ENCODE measurements around the gene VCPKMT. TPM values are rescaled to one million over a fixed set of nuclear protein-coding genes. Genes with fewer than 3 reads are reported as not detected.
A peak's percentile ranks its signal among the peaks of the same experiment; 100 is the strongest.

Gene VCPKMT
- total RNA-seq, 4 donors from 2014 or later: 3.9 to 8.6 (median 4.8) TPM

DNA sequence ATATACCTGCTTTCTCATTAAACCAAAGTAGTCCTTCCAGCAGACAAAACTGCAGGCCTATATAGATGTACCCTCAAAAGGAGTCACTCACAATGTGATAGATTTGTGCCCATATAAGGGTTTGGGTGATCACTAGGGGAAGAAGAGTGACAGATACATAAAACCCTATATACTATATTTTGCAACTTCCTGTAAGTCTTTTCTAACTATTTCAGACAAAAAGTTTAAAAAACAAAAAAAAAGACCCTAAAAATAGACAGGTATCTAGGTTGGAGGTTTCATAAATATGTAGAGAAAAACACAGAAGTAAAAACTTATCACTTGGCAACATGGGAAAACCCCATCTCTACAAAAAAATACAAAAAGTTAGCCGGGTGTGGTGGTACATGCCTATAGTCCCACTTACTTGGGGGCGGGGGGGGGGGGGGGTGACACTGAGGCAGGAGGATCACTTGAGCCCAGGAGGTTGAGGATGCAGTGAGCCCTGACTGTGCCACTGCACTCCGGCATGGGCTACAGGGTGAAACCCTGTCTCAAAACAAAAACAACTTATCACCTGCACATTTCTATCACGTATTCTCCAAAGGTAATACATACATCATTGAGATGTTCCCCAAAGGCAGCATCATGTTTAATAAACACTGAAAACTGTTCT is 2.9 kb downstream of the VCPKMT start:
- Histone ChIP-seq H3K36me3 (peaks cover 0 to 73% (median 12%) of the 10 kb centered on the region in 3 donors), H3K27me3 (no peaks in the 10 kb centered on the region), H3K4me1 (peaks cover 6 to 34% (median 7%) of the 10 kb centered on the region in 3 donors), H3K9me3 (no peaks in the 10 kb centered on the region), H3K27ac (no peak overlapping the region), H3K4me3 (no peak overlapping the region)
- intact Hi-C loops (cut with DNase I): no loop called here
- DNase-seq: no peak
- WGBS, 2 donors: 55 to 62% methylated on average over 3 of the region's 4 CpGs
- no peak for TF ChIP-seq POLR2A (IDR thresholded peaks at IDR 0.05)
- TF ChIP-seq, protein P1, sequence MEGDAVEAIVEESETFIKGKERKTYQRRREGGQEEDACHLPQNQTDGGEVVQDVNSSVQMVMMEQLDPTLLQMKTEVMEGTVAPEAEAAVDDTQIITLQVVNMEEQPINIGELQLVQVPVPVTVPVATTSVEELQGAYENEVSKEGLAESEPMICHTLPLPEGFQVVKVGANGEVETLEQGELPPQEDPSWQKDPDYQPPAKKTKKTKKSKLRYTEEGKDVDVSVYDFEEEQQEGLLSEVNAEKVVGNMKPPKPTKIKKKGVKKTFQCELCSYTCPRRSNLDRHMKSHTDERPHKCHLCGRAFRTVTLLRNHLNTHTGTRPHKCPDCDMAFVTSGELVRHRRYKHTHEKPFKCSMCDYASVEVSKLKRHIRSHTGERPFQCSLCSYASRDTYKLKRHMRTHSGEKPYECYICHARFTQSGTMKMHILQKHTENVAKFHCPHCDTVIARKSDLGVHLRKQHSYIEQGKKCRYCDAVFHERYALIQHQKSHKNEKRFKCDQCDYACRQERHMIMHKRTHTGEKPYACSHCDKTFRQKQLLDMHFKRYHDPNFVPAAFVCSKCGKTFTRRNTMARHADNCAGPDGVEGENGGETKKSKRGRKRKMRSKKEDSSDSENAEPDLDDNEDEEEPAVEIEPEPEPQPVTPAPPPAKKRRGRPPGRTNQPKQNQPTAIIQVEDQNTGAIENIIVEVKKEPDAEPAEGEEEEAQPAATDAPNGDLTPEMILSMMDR (IDR thresholded peaks at IDR 0.05): no peak

DNA sequence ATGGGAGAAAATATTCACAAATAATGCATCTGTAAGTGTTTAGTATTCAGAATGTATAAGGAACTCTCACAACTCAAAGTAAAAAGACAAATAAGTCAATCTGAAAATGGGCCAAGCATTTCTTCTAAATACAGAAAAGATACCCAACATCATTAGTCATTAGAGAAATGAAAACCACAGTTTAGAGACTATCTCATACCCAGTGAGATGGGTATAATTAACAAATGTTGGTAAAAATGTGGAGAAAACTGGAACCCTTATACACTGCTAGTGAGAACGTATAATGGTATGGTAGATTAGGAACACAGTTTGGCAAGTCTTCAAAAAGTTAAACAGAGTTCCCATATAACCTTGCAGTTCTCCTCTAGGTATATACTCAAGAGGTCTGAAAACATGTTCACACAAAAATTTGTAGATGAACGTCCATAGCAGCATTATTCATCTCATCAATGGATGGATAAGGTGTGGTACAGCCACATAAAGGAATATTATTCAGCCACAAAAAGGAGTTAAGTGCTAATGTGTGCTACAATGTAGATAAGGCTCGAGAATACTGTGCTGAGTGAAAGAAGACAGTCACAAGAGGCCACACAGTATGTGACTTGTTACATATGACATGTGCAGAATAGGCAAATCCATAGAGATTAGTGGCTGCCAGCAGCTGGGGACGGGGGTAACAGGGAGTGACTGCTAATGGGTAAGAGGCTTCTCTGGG is 5.9 kb downstream of the VCPKMT start:
- Histone ChIP-seq H3K9me3 (no peaks in the 10 kb centered on the region), H3K27me3 (no peaks in the 10 kb centered on the region), H3K27ac (no peak overlapping the region), H3K4me1 (peaks cover 5 to 33% (median 7%) of the 10 kb centered on the region in 3 donors), H3K36me3 (peaks cover 0 to 76% (median 19%) of the 10 kb centered on the region in 3 donors), H3K4me3 (no peak overlapping the region)
- 80 to 85% methylated on average over 4 of the region's 4 CpGs for WGBS, 2 donors
- DNase-seq: no peak
- intact Hi-C loops (cut with DNase I): no loop called here
- TF ChIP-seq, protein P1 (IDR thresholded peaks at IDR 0.05): no peak
- no peak for TF ChIP-seq POLR2A (IDR thresholded peaks at IDR 0.05)

DNA sequence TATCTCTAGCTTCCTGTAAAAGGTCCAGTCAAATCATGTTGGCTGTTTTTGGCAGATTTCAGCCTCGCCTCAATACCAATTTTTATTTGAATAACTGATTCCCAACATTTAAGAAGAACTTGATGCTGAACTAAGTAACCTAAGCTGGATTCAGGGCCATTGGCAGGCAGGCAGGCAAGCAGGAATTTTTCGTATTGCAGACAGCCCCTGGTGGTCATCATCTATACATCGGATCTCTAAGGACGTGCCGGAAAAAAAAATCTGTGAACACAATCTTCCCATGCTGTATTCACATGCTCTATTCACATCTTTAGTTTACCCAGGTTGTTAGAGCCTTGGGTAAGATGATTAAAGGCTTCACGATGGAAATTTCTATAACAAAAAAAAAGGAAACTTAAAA is 7.0 kb downstream of the VCPKMT start:
- intact Hi-C loops (cut with DNase I): loop anchor here (10.0 kb wide), 1 partner anchor 225 kb away; no protein-coding TSS in a partner anchor
- DNase-seq: no peak
- TF ChIP-seq, protein P1 (IDR thresholded peaks at IDR 0.05): no peak
- no peak for TF ChIP-seq POLR2A (IDR thresholded peaks at IDR 0.05)
- Histone ChIP-seq H3K36me3 (peaks cover 0 to 72% (median 19%) of the 10 kb centered on the region in 3 donors), H3K4me1 (peaks cover 0 to 27% (median 2%) of the 10 kb centered on the region in 3 donors), H3K9me3 (no peaks in the 10 kb centered on the region), H3K4me3 (no peak overlapping the region), H3K27me3 (no peaks in the 10 kb centered on the region), H3K27ac (peak overlapping the region in 2 of 4 donors; percentile 36 to 50)
- WGBS, 2 donors: 67 to 74% methylated on average over 6 of the region's 6 CpGs

DNA sequence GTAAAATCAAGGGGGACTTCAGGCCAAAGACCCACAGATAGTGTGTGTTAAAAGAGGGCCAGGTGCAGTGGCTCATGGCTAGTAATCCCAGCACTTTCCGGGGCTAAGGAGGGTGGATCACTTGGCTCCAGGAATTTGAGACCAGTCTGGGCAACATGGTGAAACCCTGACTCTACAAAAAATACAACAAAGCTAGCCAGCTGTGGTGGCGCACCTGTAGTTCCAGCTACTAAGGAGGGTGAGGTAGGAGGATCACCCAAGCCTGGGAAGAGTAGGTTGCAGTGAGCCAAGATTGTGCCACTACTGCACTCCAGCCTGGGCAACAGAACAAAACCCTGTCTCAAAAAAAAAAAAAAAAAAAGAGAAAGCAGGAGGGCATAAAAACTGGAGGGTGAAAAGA is 8.5 kb downstream of the VCPKMT start:
- intact Hi-C loops (cut with DNase I): loop anchor here (10.0 kb wide), 1 partner anchor 223 kb away; no protein-coding TSS in a partner anchor
- peak overlapping the region; percentile 31 to 57 (median 47) for H3K27ac ChIP-seq

More for the DNA sequence above, 8.5 kb downstream of the VCPKMT start:
- whole genome bisulfite sequencing, 2 donors: 24 to 38% methylated on average over 2 of the region's 2 CpGs
- H3K9me3 ChIP-seq: no peaks in the 10 kb centered on the region
- H3K4me3 ChIP-seq: no peak overlapping the region
- peaks cover 0 to 57% (median 14%) of the 10 kb centered on the region in 3 donors for H3K36me3 ChIP-seq
- DNase-seq: no peak
- no peak for TF ChIP-seq POLR2A (IDR thresholded peaks at IDR 0.05)
- TF ChIP-seq, protein P1 (IDR thresholded peaks at IDR 0.05): no peak
- H3K27me3 ChIP-seq: no peaks in the 10 kb centered on the region
- H3K4me1 ChIP-seq: peaks cover 0 to 22% (median 0%) of the 10 kb centered on the region in 3 donors

Measured in esophagus squamous epithelium (tissue), 5 donors.